ENCODE results near the gene MYO5B.

DNA sequence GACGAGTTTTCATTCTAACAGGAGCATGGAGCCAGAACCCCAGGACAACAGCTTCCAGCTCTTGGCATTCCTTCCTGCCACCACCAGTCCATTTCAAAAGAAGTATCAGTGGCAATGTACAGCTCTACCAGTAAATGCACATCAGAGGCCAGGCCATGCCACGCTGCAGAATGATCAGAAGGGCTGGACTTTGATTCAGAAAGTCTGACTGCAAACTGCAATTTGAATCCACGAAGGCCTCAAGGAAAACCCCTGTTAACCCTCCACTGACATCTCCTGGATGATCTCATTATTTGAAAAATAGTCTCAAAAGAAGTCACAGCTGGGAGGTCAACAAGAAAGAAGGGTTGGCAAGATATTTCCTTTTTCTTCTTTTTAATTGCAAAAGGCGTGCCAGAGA lies 119.2 kb downstream of the MYO5B start:
- TF ChIP-seq, protein P1, sequence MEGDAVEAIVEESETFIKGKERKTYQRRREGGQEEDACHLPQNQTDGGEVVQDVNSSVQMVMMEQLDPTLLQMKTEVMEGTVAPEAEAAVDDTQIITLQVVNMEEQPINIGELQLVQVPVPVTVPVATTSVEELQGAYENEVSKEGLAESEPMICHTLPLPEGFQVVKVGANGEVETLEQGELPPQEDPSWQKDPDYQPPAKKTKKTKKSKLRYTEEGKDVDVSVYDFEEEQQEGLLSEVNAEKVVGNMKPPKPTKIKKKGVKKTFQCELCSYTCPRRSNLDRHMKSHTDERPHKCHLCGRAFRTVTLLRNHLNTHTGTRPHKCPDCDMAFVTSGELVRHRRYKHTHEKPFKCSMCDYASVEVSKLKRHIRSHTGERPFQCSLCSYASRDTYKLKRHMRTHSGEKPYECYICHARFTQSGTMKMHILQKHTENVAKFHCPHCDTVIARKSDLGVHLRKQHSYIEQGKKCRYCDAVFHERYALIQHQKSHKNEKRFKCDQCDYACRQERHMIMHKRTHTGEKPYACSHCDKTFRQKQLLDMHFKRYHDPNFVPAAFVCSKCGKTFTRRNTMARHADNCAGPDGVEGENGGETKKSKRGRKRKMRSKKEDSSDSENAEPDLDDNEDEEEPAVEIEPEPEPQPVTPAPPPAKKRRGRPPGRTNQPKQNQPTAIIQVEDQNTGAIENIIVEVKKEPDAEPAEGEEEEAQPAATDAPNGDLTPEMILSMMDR (IDR thresholded peaks at IDR 0.05) = no peak
- no peak for TF ChIP-seq POLR2A (IDR thresholded peaks at IDR 0.05)
